ENCODE data around the gene FAM83C.
"Not testable (repeated sequence)": the region's sequence is repeated elsewhere in the genome, so short reads cannot be mapped to it uniquely, and the experiment has no call there.

FAM83C gene

GRCh38 chr20:35271073-35271882, 20.9 kb downstream of the FAM83C start:
- H3K27ac ChIP-seq, result no peak overlapping the region
- no peak for DNase-seq (ENCODE audit: low read depth, low spot score)

GRCh38 chr20:35270021-35270902, 22.0 kb downstream of the FAM83C start:
- no peak for DNase-seq (ENCODE audit: low read depth, low spot score)
- H3K27ac ChIP-seq, result no peak overlapping the region

- DNase-seq (ENCODE audit: low read depth, low spot score), result no peak
- H3K27ac ChIP-seq, result no peak overlapping the region
Measured at GRCh38 chr20:35269055-35269781, 23.0 kb downstream of the FAM83C start.

- no peak overlapping the region for H3K27ac ChIP-seq
- DNase-seq (ENCODE audit: low read depth, low spot score), result no peak
Measured at GRCh38 chr20:35267092-35267491, 25.1 kb downstream of the FAM83C start.

- no peak for DNase-seq (ENCODE audit: low read depth, low spot score)
- H3K27ac ChIP-seq, result no peak overlapping the region
Measured at GRCh38 chr20:35264755-35265154, 27.5 kb downstream of the FAM83C start.

- no peak for DNase-seq (ENCODE audit: low read depth, low spot score)
Measured at GRCh38 chr20:35263532-35264341, 28.5 kb downstream of the FAM83C start.

GRCh38 chr20:35262731-35263531, 29.3 kb downstream of the FAM83C start:
- not testable (repeated sequence) for DNase-seq (ENCODE audit: low read depth, low spot score)
- peak overlapping the region; percentile 73 for H3K27ac ChIP-seq

More at GRCh38 chr20:35263532-35264341, 28.5 kb downstream of the FAM83C start:
- peak overlapping the region; percentile 73 for H3K27ac ChIP-seq

- DNase-seq (ENCODE audit: low read depth, low spot score), result not testable (repeated sequence)
Measured at GRCh38 chr20:35262321-35262720, 29.9 kb downstream of the FAM83C start.

GRCh38 chr20:35260426-35260825, 31.8 kb downstream of the FAM83C start:
- DNase-seq (ENCODE audit: low read depth, low spot score), result no peak
- no peak overlapping the region for H3K27ac ChIP-seq

More at GRCh38 chr20:35262321-35262720, 29.9 kb downstream of the FAM83C start:
- H3K27ac ChIP-seq, result peak overlapping the region; percentile 73

- H3K27ac ChIP-seq, result no peak overlapping the region
- DNase-seq (ENCODE audit: low read depth, low spot score), result no peak
Measured at GRCh38 chr20:35257175-35257909, 34.9 kb downstream of the FAM83C start.

- no peak for DNase-seq (ENCODE audit: low read depth, low spot score)
- no peak overlapping the region for H3K27ac ChIP-seq
Measured at GRCh38 chr20:35254448-35254999, 37.7 kb downstream of the FAM83C start.

GRCh38 chr20:35253010-35253409, 39.2 kb downstream of the FAM83C start:
- no peak for DNase-seq (ENCODE audit: low read depth, low spot score)
- no peak overlapping the region for H3K27ac ChIP-seq

GRCh38 chr20:35252598-35252997, 39.6 kb downstream of the FAM83C start:
- not testable (repeated sequence) for H3K27ac ChIP-seq; DNase-seq (ENCODE audit: low read depth, low spot score)

GRCh38 chr20:35252037-35252461, 40.2 kb downstream of the FAM83C start:
- no peak overlapping the region for H3K27ac ChIP-seq
- DNase-seq (ENCODE audit: low read depth, low spot score), result no peak

GRCh38 chr20:35251613-35251940, 40.6 kb downstream of the FAM83C start:
- no peak overlapping the region for H3K27ac ChIP-seq
- DNase-seq (ENCODE audit: low read depth, low spot score), result no peak

- DNase-seq (ENCODE audit: low read depth, low spot score), result no peak
- H3K27ac ChIP-seq, result no peak overlapping the region
Measured at GRCh38 chr20:35248641-35249475, 43.4 kb downstream of the FAM83C start.

- DNase-seq (ENCODE audit: low read depth, low spot score), result no peak
- no peak overlapping the region for H3K27ac ChIP-seq
Measured at GRCh38 chr20:35246723-35247122, 45.5 kb downstream of the FAM83C start.

Data from epithelial cell of prostate (primary cell).